HG02840 (cell line): Measurements from ENCODE around the gene WASF2.

Source experiments
- ATAC-seq: cut with Tn5 transposase; IDR thresholded peaks from one replicate; pipeline ENCODE4 v1.9.1; 2021; ENCODE audit warnings: mild to moderate bottlenecking, moderate library complexity, moderate number of reproducible peaks; ENCODE audit not compliant: unreplicated experiment, low FRiP score

Gene WASF2

GRCh38 chr1:27363766-27364695 is 125.9 kb downstream of the WASF2 start:
- no peak for ATAC-seq

- ATAC-seq = no peak
These were observed 128.4 kb downstream of the WASF2 start for GRCh38 chr1:27361553-27361952.

GRCh38 chr1:27361044-27361402 is 128.9 kb downstream of the WASF2 start:
- ATAC-seq = no peak

DNA sequence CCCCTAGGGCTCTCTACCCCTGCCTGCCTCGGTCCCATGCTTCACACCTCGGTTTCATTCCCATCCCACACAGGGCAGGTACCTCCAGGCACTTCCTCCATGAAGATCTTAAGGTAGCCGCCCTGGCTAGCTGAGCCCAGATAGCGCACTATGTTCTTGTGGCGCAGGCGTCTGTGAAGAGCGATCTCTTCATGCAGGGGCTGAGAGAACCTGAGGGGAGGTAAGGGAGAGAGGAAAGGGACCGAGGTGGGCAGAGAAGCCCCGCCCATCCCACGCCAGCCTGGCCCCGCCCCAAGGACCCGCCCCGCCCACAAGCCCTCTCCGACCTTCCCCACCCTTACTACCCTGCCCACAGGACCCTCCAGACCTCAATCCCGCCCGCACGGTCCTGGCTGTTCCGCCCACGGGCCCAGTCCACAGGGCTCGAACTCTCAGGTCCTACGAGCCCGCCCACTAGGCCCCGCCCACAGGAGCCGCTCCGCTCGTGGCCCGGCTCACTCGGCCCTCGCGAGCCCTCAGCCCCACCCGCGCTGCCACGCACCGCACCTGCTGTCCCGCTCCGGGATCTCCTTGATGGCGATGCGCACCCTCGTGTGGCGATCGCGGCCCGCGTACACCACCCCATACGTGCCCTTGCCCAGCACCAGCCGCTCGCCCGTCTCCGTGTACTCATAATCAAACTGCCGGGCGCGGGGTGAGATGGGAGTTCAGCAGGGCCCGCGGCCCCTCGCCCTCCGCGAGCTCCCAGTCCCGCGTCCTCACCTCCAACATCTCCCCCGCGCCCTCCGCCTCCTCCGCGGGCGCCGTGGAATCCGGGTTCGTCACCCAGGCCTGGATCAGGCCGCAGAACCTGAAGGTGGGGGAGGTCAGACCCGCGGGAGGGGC is 129.6 kb downstream of the WASF2 start:
- ATAC-seq = no peak

GRCh38 chr1:27359822-27360158 is 130.2 kb downstream of the WASF2 start:
- no peak for ATAC-seq

- ATAC-seq = no peak
These were observed 131.0 kb downstream of the WASF2 start for GRCh38 chr1:27358928-27359313.

- no peak for ATAC-seq
These were observed 131.7 kb downstream of the WASF2 start for GRCh38 chr1:27358038-27358927.

DNA sequence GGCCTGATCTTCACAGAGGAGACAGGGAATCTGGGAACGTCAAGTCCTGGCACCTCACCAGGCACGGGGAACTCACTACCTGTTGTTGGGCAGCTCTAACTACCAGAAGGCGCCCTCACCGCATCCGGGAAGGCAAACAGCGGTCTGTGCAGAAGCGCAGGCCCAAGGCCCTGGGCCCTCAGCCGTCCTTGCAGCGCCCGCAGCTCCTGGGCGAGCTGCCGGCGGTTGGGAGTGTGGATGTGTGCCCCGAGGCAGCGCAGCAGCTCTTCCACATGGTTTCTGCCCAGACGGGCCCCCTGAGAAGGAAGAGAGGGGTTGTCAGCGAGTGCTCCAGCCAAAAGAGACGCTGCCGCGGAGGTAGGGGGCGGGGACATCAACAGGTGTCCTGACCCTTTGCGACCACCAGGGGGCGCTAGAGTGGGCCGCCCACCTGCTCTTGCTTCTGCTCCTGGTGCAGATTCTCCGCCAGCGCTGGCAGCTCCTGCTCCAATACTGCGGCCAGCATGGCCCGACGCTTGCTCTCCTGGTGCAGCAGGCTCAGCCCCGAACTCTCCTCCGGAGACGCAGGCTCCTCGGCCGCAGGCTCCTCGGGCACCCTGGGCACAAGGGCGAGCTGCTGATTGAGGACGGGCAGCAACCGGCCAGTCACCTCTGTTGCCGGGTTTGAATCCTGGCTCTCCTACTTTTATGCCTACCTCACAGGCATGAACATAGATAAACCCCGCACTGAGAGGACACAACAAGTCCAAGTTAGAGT is 132.5 kb downstream of the WASF2 start:
- ATAC-seq = no peak

GRCh38 chr1:27356619-27357280 is 133.2 kb downstream of the WASF2 start:
- ATAC-seq = no peak

GRCh38 chr1:27356277-27356618 is 133.7 kb downstream of the WASF2 start:
- no peak for ATAC-seq

GRCh38 chr1:27355683-27356082 is 134.3 kb downstream of the WASF2 start:
- no peak for ATAC-seq
